ENCODE results near the gene PKNOX1. TPM values are rescaled to one million over a fixed set of nuclear protein-coding genes. Genes with fewer than 3 reads are reported as not detected.
"Not testable (repeated sequence)": the region's sequence is repeated elsewhere in the genome, so short reads cannot be mapped to it uniquely, and the experiment has no call there.

The PKNOX1 gene
- total RNA-seq, 2 experiments from 2014 or later = 21.3 to 23.2 TPM

DNA sequence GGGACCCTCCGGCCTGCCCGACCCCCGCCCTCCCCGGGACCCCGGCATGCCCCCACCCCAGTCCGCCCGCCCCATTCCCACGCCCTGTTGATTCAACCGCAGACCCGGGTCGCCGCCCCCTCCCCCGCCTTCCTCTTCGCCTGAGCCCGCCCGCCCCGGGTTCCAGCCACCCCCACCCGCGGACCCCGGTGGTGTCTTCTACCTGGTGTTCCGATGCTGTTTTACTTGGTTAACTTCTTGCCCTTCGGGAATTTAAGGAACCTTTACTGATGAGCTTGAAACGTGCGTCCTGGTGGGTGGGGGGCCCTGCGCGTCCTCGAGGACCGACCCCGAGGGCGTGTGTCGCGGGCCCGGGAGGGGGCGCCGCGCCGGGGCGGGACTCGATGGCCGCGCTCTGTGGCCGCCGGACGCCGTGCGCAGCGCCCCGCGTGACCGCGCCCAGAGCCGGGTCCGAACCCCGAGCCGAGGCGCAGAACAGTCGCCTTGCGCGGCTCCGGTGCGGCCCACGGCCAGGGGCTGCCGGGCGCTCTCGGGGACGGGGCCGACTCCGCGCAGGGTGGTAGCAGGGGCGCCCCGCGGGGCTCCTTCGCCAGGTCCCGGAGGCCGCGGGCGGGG is 101.8 kb downstream of the PKNOX1 start:
- ATAC-seq (ENCODE audit: low read depth); DNase-seq; H3K36me3 Mint-ChIP-seq; H3K4me1 Mint-ChIP-seq; POLR2A ChIA-PET; H3K27me3 Mint-ChIP-seq; H3K27ac Mint-ChIP-seq; H3K4me3 Mint-ChIP-seq; H3K9me3 Mint-ChIP-seq: not testable (repeated sequence)

DNA sequence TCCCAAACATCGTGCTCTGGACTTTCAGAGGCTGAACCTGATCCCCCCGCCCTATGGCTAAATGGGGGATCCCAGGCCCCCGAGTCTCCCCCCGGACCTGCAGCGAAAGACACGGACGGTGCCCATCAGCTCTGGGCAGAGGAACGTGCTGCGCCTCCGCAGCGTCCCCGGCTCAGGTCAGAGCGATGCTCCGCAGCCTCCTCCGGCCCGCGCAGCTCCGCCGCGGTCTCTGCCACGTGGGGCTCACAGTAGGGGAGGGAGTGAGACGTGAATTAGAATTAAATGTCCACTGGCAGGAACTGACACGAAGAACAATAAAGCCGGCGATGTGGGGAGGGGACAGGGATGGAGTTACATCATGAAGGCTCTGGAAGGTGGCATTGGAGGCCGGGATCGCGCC is 102.3 kb downstream of the PKNOX1 start:
- POLR2A ChIA-PET; H3K27me3 Mint-ChIP-seq; H3K4me3 Mint-ChIP-seq; H3K27ac Mint-ChIP-seq; H3K36me3 Mint-ChIP-seq; H3K9me3 Mint-ChIP-seq; DNase-seq; H3K4me1 Mint-ChIP-seq; ATAC-seq (ENCODE audit: low read depth): not testable (repeated sequence)

DNA sequence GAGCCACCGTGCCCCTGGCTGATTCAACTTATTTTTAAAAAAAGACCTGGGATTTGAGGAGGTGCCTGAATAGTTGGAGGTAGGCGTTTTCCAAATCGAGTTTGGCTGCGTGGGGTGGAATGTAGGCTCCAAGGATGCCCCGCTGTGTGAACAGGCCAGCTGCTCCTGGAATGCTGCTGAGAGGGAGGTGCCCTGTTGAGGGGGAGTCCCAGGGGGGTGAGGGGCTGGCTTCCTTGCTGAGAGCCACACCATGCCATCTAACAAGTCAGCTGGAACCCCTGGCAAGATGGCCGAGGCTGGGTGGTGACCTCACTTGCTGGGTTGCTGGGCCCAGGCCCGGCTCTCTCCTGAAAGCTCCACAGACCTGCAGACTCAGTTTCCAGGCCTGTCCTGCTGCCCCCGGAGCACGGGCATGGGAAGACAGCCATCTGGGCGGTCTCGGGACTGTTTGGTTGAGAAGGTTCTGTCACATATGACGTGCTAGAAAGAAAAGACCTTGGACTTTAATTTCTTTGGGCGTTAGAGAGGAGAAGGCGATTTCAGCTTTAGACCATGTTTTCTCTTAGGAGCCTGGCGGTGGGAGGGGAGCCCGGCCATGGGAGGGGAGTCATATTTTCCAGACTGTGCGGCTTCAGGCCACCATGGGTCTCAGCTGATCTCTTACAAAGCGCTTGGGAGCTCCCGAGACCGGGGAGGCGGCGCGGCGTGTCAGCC is 108.4 kb downstream of the PKNOX1 start:
- H3K4me1 Mint-ChIP-seq; H3K36me3 Mint-ChIP-seq; H3K27me3 Mint-ChIP-seq; ATAC-seq (ENCODE audit: low read depth); H3K4me3 Mint-ChIP-seq; H3K9me3 Mint-ChIP-seq; H3K27ac Mint-ChIP-seq; POLR2A ChIA-PET; DNase-seq: not testable (repeated sequence)

Small RNAs within 50 kb of the gene (microRNA-seq; reads per million reads assigned to microRNA genes)
- not detected for gene MIR5692B

Other genes starting within 250 kb of the PKNOX1 start
- gene WDR4, start 95.0 kb upstream of the PKNOX1 start, total RNA-seq = 10 to 100 TPM; 27.2 to 28.5 TPM
- 10 to 100 TPM; 27.1 to 30.5 TPM for gene NDUFV3, start 81.3 kb upstream of the PKNOX1 start, total RNA-seq
- gene ERVH48-1, start 48.9 kb upstream of the PKNOX1 start, total RNA-seq = under 1 TPM; 0.20 to 0.55 TPM
- gene CBS, start 101.3 kb downstream of the PKNOX1 start, total RNA-seq = 10 to 100 TPM; 13.7 to 14.3 TPM
- gene U2AF1, start 133.0 kb downstream of the PKNOX1 start, total RNA-seq = 10 to 100 TPM; 19.2 to 22.4 TPM
- not detected for gene CRYAA, start 194.4 kb downstream of the PKNOX1 start, total RNA-seq